Ascending aorta (tissue), 2 donors: ENCODE results near the gene TTF1. TPM values are rescaled to one million over a fixed set of nuclear protein-coding genes. Genes with fewer than 3 reads are reported as not detected.

Source experiments
- DNase-seq, 2 donors: peaks; one replicate each; pipeline ENCODE4 v3.0.0-alpha.2; 2019; ENCODE audit warnings: low spot score in 2 of 2
- H3K27ac ChIP-seq, 2 donors: fragments of 200-600 bp; sonication (generic); one replicate each; pipeline ENCODE4 v1.5.1; 2016 to 2017; ENCODE audit warnings: mild to moderate bottlenecking in 1 of 2
- H3K27me3 ChIP-seq: fragments of 200-600 bp; sonication (generic); one replicate; pipeline ENCODE4 v1.5.1; 2017
- H3K36me3 ChIP-seq, 2 donors: fragments of 200-600 bp; sonication (generic); one replicate each; pipeline ENCODE4 v1.5.1; 2016
- H3K4me1 ChIP-seq, 2 donors: fragments of 200-600 bp; sonication (generic); one replicate each; pipeline ENCODE4 v1.5.1; 2016 to 2017; ENCODE audit warnings: mild to moderate bottlenecking in 1 of 2
- H3K4me3 ChIP-seq, 2 donors: fragments of 200-600 bp; sonication (generic); one replicate each; pipeline ENCODE4 v1.5.1; 2016 to 2017; ENCODE audit warnings: mild to moderate bottlenecking in 1 of 2
- H3K9me3 ChIP-seq, 2 donors: fragments of 200-600 bp; sonication (generic); one replicate each; pipeline ENCODE4 v1.5.1; 2016
- intact Hi-C: fragments of 100-400 bp; cut with DNase I; formaldehyde crosslinking; loops from one replicate; pipeline ENCODE4 v1.15.1; 2023
- total RNA-seq: library from RNA; depleted of rRNA; stranded (reverse); fragments of >200 nt; gene quantifications from one replicate; pipeline ENCODE4 v1.1.0, GENCODE V29; 2016
- TF ChIP-seq, protein P1 (sequence below), 3 experiments: fragments of 200-600 bp in 2 of 3; fragments of 450-650 bp in 1 of 3; sonication (generic) in 2 of 3; IDR thresholded peaks; one replicate each; pipeline ENCODE4 v1.5.1; 2016 to 2019; ENCODE audit warnings: antibody characterized with exemption in 3 of 3, mild to moderate bottlenecking in 1 of 3, moderate library complexity in 1 of 3

The TTF1 gene
- total RNA-seq, 1 donor from 2014 or later: 2.3 TPM

DNA sequence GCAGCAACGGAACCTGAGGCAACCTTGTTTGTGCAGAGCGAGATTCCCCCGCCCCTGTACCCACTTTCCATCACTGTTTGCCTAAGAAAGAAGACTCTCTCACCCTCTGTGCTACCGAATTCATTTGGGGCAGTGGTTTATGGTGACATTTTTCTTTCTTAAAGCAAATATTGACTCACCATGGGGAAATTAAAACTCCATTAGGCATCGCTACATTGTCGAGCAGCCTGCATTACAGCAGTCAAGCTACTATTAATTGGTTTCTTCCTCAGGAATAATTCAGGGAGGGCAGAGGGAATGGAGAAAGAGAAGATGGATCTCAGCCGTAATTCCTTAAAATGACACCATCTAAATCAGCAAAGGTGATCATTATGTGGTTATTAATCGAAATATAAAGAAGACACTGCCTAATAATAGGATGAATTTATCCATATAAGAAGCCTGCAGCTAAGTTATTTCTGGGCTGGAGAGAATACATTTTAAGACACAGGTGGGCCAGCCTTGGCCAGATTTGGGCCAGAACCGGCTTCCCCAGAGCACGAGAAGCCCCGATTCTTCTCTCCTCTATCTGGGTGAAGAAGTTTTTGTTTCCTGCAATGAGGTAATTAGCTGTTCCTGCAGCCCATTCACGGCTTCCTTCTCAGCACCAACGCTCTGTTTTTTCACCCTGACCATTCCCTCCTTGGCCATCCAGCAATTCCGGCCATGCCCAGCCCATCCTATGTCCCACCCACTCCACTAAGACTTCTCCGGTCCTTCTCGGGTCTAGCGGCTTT, 20.2 kb upstream of the TTF1 start:
- H3K36me3 ChIP-seq: no peaks in the 10 kb centered on the region
- intact Hi-C loops: no loop called here
- H3K9me3 ChIP-seq: no peaks in the 10 kb centered on the region
- H3K27me3 ChIP-seq: no peaks in the 10 kb centered on the region
- TF ChIP-seq, protein P1, sequence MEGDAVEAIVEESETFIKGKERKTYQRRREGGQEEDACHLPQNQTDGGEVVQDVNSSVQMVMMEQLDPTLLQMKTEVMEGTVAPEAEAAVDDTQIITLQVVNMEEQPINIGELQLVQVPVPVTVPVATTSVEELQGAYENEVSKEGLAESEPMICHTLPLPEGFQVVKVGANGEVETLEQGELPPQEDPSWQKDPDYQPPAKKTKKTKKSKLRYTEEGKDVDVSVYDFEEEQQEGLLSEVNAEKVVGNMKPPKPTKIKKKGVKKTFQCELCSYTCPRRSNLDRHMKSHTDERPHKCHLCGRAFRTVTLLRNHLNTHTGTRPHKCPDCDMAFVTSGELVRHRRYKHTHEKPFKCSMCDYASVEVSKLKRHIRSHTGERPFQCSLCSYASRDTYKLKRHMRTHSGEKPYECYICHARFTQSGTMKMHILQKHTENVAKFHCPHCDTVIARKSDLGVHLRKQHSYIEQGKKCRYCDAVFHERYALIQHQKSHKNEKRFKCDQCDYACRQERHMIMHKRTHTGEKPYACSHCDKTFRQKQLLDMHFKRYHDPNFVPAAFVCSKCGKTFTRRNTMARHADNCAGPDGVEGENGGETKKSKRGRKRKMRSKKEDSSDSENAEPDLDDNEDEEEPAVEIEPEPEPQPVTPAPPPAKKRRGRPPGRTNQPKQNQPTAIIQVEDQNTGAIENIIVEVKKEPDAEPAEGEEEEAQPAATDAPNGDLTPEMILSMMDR (IDR thresholded peaks at IDR 0.05): no peak
- DNase-seq: no peak
- no peaks in the 10 kb centered on the region for H3K4me1 ChIP-seq
- no peak overlapping the region for H3K27ac ChIP-seq
- no peak overlapping the region for H3K4me3 ChIP-seq

DNA sequence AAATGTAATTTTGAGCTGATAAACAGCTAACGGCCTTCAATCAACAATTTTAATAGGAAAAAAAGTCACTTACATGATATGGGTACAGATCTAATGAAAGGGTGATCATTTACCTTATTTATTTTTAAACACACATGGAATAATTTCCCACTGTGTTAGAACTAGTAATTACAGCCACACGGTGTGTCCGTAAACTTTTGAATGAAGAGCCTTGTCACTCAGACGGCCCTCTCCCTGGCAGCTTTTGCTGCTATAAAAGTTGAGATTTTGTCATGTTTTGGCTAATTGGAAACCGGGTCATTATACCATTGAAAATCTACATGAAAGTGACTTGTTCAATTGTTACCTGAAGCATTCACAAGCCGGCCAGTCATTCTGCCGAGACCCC, 19.0 kb upstream of the TTF1 start:
- H3K27ac ChIP-seq: no peak overlapping the region
- no peak for DNase-seq
- no peak overlapping the region for H3K4me3 ChIP-seq
- no peaks in the 10 kb centered on the region for H3K9me3 ChIP-seq
- no peaks in the 10 kb centered on the region for H3K4me1 ChIP-seq
- intact Hi-C loops: no loop called here
- H3K27me3 ChIP-seq: no peaks in the 10 kb centered on the region
- TF ChIP-seq, protein P1 (IDR thresholded peaks at IDR 0.05): no peak
- no peaks in the 10 kb centered on the region for H3K36me3 ChIP-seq

DNA sequence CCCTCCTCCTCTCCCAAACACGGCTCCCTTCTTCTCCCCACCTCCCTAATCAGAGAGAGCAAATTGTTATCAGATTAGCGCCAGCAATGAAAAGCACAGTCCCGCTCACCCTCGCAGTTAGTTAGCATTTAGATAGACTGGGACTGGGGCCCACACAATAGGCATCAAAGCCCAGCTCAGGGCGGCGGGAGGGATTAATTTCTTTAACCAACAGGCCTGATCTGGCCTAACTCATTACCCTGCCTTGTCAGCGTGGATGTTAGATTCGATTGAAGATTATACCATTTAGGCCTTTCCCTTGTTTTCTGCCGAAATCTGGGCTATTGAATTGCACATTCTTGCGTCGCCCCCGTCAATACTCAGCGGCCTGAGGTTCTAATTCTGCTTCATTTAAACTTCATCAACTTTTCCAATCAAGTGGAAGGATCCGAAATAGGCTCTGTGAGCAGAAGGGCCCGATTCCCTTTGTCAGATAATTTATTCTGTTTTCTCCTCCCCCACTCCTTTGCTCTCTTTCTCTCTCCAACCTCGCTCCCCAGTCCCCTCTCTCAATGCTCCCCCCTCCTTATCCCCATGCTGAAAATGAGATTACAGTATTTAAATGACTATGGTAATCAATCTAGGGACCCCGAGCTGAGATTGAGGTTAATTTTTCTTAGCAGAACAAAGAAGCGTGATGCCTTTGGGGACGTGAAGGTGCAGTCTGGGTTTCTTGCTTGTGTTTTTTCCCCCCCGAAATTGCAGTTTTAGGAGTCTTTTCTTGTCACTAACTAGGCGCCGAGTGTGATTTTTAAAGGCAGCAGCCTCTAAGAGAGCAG, 18.4 kb upstream of the TTF1 start:
- TF ChIP-seq, protein P1 (IDR thresholded peaks at IDR 0.05): no peak
- Histone ChIP-seq H3K27ac (no peak overlapping the region), H3K27me3 (no peaks in the 10 kb centered on the region), H3K4me1 (no peaks in the 10 kb centered on the region), H3K9me3 (no peaks in the 10 kb centered on the region), H3K4me3 (no peak overlapping the region), H3K36me3 (no peaks in the 10 kb centered on the region)
- DNase-seq: no peak
- intact Hi-C loops: no loop called here

DNA sequence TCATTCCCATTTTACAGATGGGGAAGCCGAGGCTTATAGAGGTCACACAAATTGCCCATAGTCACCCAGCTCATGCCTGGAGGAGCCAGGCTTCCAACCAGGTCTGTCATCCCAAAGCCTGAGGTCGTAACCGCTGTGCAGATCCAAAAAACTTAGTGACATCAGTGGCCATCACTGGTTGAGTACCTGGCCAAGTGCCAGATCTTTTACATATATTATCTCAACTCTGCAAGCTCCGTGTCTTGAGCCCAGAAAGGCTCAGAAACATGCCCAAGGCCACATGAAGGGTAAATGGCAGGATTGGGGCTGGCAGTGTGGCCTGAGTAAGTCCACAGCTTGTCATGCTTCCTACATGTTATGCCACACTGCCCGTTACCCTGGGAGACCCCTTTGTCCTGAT, 16.9 kb upstream of the TTF1 start:
- H3K36me3 ChIP-seq: no peaks in the 10 kb centered on the region
- no peak for DNase-seq
- no peaks in the 10 kb centered on the region for H3K9me3 ChIP-seq
- TF ChIP-seq, protein P1 (IDR thresholded peaks at IDR 0.05): no peak
- H3K4me3 ChIP-seq: no peak overlapping the region
- no peaks in the 10 kb centered on the region for H3K27me3 ChIP-seq
- H3K4me1 ChIP-seq: no peaks in the 10 kb centered on the region
- H3K27ac ChIP-seq: no peak overlapping the region
- intact Hi-C loops: no loop called here

DNA sequence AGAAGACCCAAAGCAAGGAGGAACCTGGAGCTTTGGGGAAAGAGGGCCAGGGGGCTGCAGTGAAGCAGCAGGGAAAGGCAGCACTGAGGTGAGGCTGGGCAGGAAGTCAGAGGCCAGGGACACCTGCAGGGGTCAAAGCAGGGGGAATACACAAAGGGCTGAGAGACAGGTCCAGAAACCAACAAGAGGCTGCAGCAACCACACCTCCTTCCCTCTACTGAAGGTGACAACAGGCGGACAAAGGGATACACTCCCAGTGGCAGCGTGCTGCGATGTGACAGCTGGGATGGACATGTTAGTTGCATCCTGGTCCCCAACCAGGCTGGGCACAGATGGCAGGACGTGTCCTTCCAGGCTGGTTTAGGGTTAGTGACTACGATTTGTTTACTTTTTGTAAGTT, 15.9 kb upstream of the TTF1 start:
- intact Hi-C loops: no loop called here
- H3K4me1 ChIP-seq: no peaks in the 10 kb centered on the region
- H3K27me3 ChIP-seq: no peaks in the 10 kb centered on the region
- no peaks in the 10 kb centered on the region for H3K9me3 ChIP-seq
- no peak overlapping the region for H3K27ac ChIP-seq
- no peaks in the 10 kb centered on the region for H3K36me3 ChIP-seq
- no peak for DNase-seq
- no peak overlapping the region for H3K4me3 ChIP-seq
- TF ChIP-seq, protein P1 (IDR thresholded peaks at IDR 0.05): no peak
